Right lobe of liver (tissue), 6 donors: ENCODE measurements around the gene NEURL1. TPM values are rescaled to one million over a fixed set of nuclear protein-coding genes. Genes with fewer than 3 reads are reported as not detected.

ENCODE experiments used
- ATAC-seq, 4 donors: fragments of 200-7000 bp; cut with Tn5 transposase; one replicate each; pipeline ENCODE4 v1.9.1; 2020; ENCODE audit warnings: mild to moderate bottlenecking in 4 of 4, moderate library complexity in 4 of 4
- DNase-seq, 3 donors: peaks; one replicate each; pipeline ENCODE4 v3.0.0-alpha.2; 2020
- H3K27ac ChIP-seq, 3 donors: fragments of 200-600 bp; one replicate each; pipeline ENCODE4 v1.8.0; 2022
- H3K27me3 ChIP-seq, 2 donors: fragments of 200-600 bp; one replicate each; pipeline ENCODE4 v1.8.0; 2022
- H3K36me3 ChIP-seq, 4 donors: fragments of 200-600 bp; sonication (generic) in 1 of 4; one replicate each; pipeline versions ENCODE4 v1.5.1 to v1.8.0; 2017 to 2022; ENCODE audit warnings: control low read depth in 1 of 4
- H3K4me1 ChIP-seq, 4 donors: fragments of 200-600 bp; sonication (generic) in 1 of 4; one replicate each; pipeline versions ENCODE4 v1.5.1 to v1.8.0; 2017 to 2022; ENCODE audit warnings: control low read depth in 1 of 4
- H3K4me3 ChIP-seq, 3 donors: fragments of 200-600 bp; one replicate each; pipeline ENCODE4 v1.8.0; 2022
- H3K9me3 ChIP-seq, 4 donors: fragments of 200-600 bp; sonication (generic) in 1 of 4; one replicate each; pipeline versions ENCODE4 v1.5.1 to v1.8.0; 2017 to 2022; ENCODE audit warnings: control low read depth in 1 of 4
- CTCF ChIP-seq, 4 donors: fragments of 200-600 bp in 3 of 4; fragments of 450-650 bp in 1 of 4; IDR thresholded peaks; one replicate each; pipeline versions ENCODE4 v1.5.1 to v1.8.0; 2016 to 2022; ENCODE audit warnings: antibody characterized with exemption in 4 of 4, mild to moderate bottlenecking in 2 of 4
- POLR2A ChIP-seq: fragments of 450-650 bp; IDR thresholded peaks from one replicate; pipeline ENCODE4 v1.6.1; 2017; ENCODE audit warnings: antibody characterized with exemption, mild to moderate bottlenecking
- WGBS: methylation state at CpG from one replicate; pipeline ENCODE4 v1.1.6; 2018; ENCODE audit warnings: low coverage, low lambda C conversion rate; ENCODE audit not compliant: insufficient coverage; ENCODE audit errors: missing lambda C conversion rate; 5-methylcytosine and 5-hydroxymethylcytosine counted together
- intact Hi-C, 2 donors: fragments of 100-400 bp; cut with DNase I; formaldehyde crosslinking; loops; one replicate each; pipeline versions ENCODE4 v1.11.2 to v1.14.1; 2022
- total RNA-seq, 6 experiments: library from RNA; depleted of rRNA in 2 of 6; stranded (reverse); fragments of >200 nt in 2 of 6; fragmentation: NEBNext Ultra II Directional in 3 of 6; extraction: Animal tissue kit (Norgen Biotek cat#: 25700) in 3 of 6; gene quantifications; one replicate each; pipeline versions ENCODE4 v1.1.0 to v1.2.4, GENCODE V29; 2016 to 2023
- donor health status: DM: no; HTN: yes; CAD: no.
- donor health status: DM: no; HTN: no; CAD: no.
- donor health status: DM: no; HTN: no; CAD: no.
- donor health status: DM: no; HTN: yes; CAD: no.
- donor health status: DM: no; HTN: yes; CAD: no.

NEURL1 gene
- total RNA-seq, 6 experiments from 2014 or later = 0.10 to 1.6 (median 0.83) TPM; not detected in 1

- Histone ChIP-seq H3K27me3 (no peaks in the 10 kb centered on the region), H3K9me3 (no peaks in the 10 kb centered on the region), H3K4me1 (no peaks in the 10 kb centered on the region), H3K36me3 (no peaks in the 10 kb centered on the region), H3K4me3 (no peak overlapping the region), H3K27ac (no peak overlapping the region)
- ATAC-seq (peak in 1 of 4 donors; percentile 14), DNase-seq (no peak)
- no CpG with 5 or more reads among the region's 11 CpGs for WGBS
- TF ChIP-seq POLR2A = no peak
- TF ChIP-seq CTCF (IDR thresholded peaks at IDR 0.05) = no peak
- intact Hi-C loops = loop anchor here in 1 of 2 donors (5.0 kb wide), 1 partner anchor 59 kb away; no protein-coding TSS in a partner anchor
Measured at GRCh38 chr10:103476046-103476768, 17.3 kb upstream of the NEURL1 start.

GRCh38 chr10:103478671-103479070 is 14.8 kb upstream of the NEURL1 start:
- TF ChIP-seq POLR2A (no peak), CTCF (IDR thresholded peaks at IDR 0.05) (no peak)
- Histone ChIP-seq H3K4me3 (no peak overlapping the region), H3K27ac (no peak overlapping the region), H3K36me3 (no peaks in the 10 kb centered on the region), H3K27me3 (no peaks in the 10 kb centered on the region), H3K9me3 (no peaks in the 10 kb centered on the region), H3K4me1 (no peaks in the 10 kb centered on the region)
- no peak for DNase-seq
- intact Hi-C loops = loop anchor here in 1 of 2 donors (5.0 kb wide), 1 partner anchor 61 kb away; no protein-coding TSS in a partner anchor
- WGBS = 53% methylated on average over 3 of the region's 22 CpGs
- peak in 1 of 4 donors; percentile 13 for ATAC-seq

GRCh38 chr10:103479135-103479534 is 14.4 kb upstream of the NEURL1 start, which contains the start of gene CALHM3:
TSS of gene CALHM3 (minus strand) at chr10:103479240. CDS start at chr10:103479032, 208 bp downstream.
- no peak within 1 kb of the TSS for H3K4me3 ChIP-seq
- 44% methylated on average over 3 of the region's 7 CpGs for WGBS
- no peaks in the 10 kb centered on the region for H3K36me3 ChIP-seq
- H3K27me3 ChIP-seq = no peaks in the 10 kb centered on the region
- H3K4me1 ChIP-seq = no peaks in the 10 kb centered on the region
- TF ChIP-seq CTCF (IDR thresholded peaks at IDR 0.05) (no peak), POLR2A (no peak)
- H3K27ac ChIP-seq = no peak within 1 kb of the TSS
- H3K9me3 ChIP-seq = no peaks in the 10 kb centered on the region
- no peak for DNase-seq
- peak in 1 of 4 donors; percentile 13 for ATAC-seq
- intact Hi-C loops = loop anchor here in 1 of 2 donors (5.0 kb wide), 1 partner anchor 62 kb away; no protein-coding TSS in a partner anchor

GRCh38 chr10:103480521-103480920 is 13.0 kb upstream of the NEURL1 start:
- Histone ChIP-seq H3K4me3 (no peak overlapping the region), H3K27ac (no peak overlapping the region), H3K4me1 (no peaks in the 10 kb centered on the region), H3K9me3 (no peaks in the 10 kb centered on the region), H3K36me3 (no peaks in the 10 kb centered on the region), H3K27me3 (no peaks in the 10 kb centered on the region)
- no peak for TF ChIP-seq POLR2A
- no peak for TF ChIP-seq CTCF (IDR thresholded peaks at IDR 0.05)
- intact Hi-C loops = no loop called here
- DNase-seq = no peak
- WGBS = 86% methylated on average over 2 of the region's 5 CpGs
- ATAC-seq = peak in 1 of 4 donors; percentile 25
